Right atrium auricular region (tissue), 2 donors: ENCODE results near the gene CDKN2A. TPM values are rescaled to one million over a fixed set of nuclear protein-coding genes. Genes with fewer than 3 reads are reported as not detected.

ENCODE experiments used
- DNase-seq: peaks from one replicate; pipeline ENCODE4 v3.0.0-alpha.2; 2019; ENCODE audit warnings: low spot score
- H3K27ac ChIP-seq, 2 donors: fragments of 200-600 bp; sonication (generic); 1 replicate in 1 of 2; 2 replicates in 1 of 2; pipeline ENCODE4 v1.5.1; 2016 to 2019
- H3K27me3 ChIP-seq, 2 donors: fragments of 200-600 bp; sonication (generic); one replicate each; pipeline versions ENCODE4 v1.5.1 to v1.6.0; 2017 to 2019
- H3K36me3 ChIP-seq: fragments of 200-600 bp; sonication (generic); one replicate; pipeline ENCODE4 v1.5.1; 2016
- H3K4me1 ChIP-seq, 2 donors: fragments of 200-600 bp; sonication (generic); one replicate each; pipeline versions ENCODE4 v1.5.1 to v1.6.0; 2017 to 2019
- H3K4me3 ChIP-seq, 2 donors: fragments of 200-600 bp; sonication (generic); 1 replicate in 1 of 2; 2 replicates in 1 of 2; pipeline ENCODE4 v1.5.1; 2017 to 2019; ENCODE audit warnings: mild to moderate bottlenecking in 1 of 2, moderate library complexity in 1 of 2
- H3K9me3 ChIP-seq, 2 donors: fragments of 200-600 bp; sonication (generic); one replicate each; pipeline ENCODE4 v1.5.1; 2019
- total RNA-seq, 2 donors: library from RNA; depleted of rRNA; stranded (reverse); fragments of >200 nt; gene quantifications; one replicate each; pipeline ENCODE4 v1.1.0, GENCODE V29; 2016
- TF ChIP-seq, protein P1 (sequence below), 2 donors: fragments of 200-600 bp; sonication (generic); IDR thresholded peaks; one replicate each; pipeline ENCODE4 v1.5.1; 2019; ENCODE audit warnings: antibody characterized with exemption in 2 of 2

Gene CDKN2A
- total RNA-seq, 2 donors from 2014 or later, result 1.3 TPM; not detected in 1

DNA sequence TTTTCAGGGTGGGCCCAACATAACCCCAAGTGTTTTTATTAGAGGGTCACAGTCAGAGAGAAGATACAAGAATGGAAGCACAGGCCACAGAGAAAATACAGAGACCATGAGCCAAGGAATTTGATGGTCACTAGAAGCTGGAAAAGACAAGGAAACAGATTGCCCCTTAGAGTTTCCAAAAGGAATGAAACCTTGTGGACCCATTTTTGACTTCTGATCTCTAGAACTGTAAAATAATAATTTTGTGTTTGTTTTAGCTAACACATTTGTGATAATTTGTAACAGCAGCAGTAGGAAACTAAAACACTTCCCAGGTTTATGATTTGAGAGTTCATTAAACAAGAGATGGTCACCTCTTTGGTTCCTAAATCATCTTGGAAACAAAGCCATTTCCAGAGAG, 21.8 kb downstream of the CDKN2A start:
- peaks cover 74 to 79% of the 10 kb centered on the region in 2 donors for H3K27me3 ChIP-seq
- H3K9me3 ChIP-seq, result no peaks in the 10 kb centered on the region
- no peak overlapping the region for H3K4me3 ChIP-seq
- no peak for DNase-seq
- TF ChIP-seq, protein P1, sequence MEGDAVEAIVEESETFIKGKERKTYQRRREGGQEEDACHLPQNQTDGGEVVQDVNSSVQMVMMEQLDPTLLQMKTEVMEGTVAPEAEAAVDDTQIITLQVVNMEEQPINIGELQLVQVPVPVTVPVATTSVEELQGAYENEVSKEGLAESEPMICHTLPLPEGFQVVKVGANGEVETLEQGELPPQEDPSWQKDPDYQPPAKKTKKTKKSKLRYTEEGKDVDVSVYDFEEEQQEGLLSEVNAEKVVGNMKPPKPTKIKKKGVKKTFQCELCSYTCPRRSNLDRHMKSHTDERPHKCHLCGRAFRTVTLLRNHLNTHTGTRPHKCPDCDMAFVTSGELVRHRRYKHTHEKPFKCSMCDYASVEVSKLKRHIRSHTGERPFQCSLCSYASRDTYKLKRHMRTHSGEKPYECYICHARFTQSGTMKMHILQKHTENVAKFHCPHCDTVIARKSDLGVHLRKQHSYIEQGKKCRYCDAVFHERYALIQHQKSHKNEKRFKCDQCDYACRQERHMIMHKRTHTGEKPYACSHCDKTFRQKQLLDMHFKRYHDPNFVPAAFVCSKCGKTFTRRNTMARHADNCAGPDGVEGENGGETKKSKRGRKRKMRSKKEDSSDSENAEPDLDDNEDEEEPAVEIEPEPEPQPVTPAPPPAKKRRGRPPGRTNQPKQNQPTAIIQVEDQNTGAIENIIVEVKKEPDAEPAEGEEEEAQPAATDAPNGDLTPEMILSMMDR (IDR thresholded peaks at IDR 0.05), result no peak
- no peaks in the 10 kb centered on the region for H3K36me3 ChIP-seq
- no peak overlapping the region for H3K27ac ChIP-seq
- peaks cover 0 to 31% of the 10 kb centered on the region in 2 donors for H3K4me1 ChIP-seq

DNA sequence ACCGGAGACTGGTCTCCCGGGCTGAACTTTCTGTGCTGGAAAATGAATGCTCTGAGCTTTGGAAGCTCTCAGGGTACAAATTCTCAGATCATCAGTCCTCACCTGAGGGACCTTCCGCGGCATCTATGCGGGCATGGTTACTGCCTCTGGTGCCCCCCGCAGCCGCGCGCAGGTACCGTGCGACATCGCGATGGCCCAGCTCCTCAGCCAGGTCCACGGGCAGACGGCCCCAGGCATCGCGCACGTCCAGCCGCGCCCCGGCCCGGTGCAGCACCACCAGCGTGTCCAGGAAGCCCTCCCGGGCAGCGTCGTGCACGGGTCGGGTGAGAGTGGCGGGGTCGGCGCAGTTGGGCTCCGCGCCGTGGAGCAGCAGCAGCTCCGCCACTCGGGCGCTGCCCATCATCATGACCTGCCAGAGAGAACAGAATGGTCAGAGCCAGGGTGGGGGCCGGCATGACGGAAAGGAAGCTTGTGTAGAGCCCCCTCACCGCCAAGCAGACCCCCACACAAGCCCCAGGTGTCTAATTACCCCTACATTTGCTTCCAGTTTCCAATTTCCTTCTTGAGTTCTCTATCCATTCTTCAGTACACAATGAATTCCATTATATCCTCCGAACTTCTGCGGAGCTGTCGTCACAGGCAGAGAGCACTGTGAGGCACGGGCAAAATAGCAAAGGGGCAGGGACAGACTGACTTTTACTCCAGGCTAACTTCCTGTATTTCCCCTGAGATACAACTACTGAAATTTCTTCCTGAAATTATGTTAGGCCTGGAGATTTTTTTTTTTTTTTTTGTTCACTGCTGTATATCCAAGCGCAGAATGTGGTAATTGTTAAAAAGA, 23.2 kb downstream of the CDKN2A start:
- no peak for DNase-seq
- no peak overlapping the region for H3K4me3 ChIP-seq
- no peaks in the 10 kb centered on the region for H3K36me3 ChIP-seq
- TF ChIP-seq, protein P1 (IDR thresholded peaks at IDR 0.05), result no peak
- no peaks in the 10 kb centered on the region for H3K9me3 ChIP-seq
- H3K4me1 ChIP-seq, result peaks cover 0 to 31% of the 10 kb centered on the region in 2 donors
- peaks cover 75 to 78% of the 10 kb centered on the region in 2 donors for H3K27me3 ChIP-seq
- no peak overlapping the region for H3K27ac ChIP-seq

DNA sequence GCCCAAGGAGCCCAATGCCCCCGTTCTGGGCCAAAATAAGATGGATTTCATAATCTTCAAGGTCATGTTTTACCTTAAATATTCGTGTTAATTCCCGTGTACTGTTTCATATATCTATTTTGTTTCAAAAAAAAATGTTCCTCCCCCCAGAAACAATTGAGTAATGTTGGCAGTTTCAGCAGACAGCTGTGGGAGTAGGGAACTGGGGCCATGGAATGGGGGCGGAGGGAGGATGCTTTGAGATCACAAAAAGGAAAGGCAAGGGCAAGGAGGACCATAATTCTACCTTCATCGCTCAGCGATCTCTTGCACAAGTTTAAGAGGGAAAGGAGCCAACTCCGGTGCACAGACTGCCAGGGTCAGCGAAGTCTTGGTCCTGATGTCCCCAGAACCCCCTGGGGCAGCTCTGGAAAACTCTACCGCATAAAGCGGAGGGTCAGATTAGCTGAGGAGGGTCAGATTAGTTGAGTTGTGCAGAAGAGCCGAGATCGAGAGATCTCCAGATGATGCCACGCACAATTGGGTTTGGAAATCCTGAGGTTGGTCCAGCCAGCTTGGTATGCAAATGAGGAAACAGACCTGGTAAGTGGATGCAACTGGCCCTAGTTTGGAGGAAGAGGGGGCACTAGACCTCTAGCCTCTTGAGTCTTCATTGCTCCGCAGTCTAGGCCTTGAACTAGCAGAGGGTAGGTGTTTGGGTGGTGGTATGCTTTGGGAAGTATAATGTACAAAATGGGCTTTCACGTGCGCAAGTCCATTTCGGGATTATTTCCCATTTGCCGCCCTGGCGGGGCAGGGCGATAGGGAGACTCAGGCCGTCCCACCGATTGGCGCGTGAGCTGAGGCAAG, 24.0 kb downstream of the CDKN2A start:
- H3K4me1 ChIP-seq, result peaks cover 0 to 33% of the 10 kb centered on the region in 2 donors
- no peak overlapping the region for H3K27ac ChIP-seq
- TF ChIP-seq, protein P1 (IDR thresholded peaks at IDR 0.05), result no peak
- DNase-seq, result no peak
- no peaks in the 10 kb centered on the region for H3K36me3 ChIP-seq
- H3K27me3 ChIP-seq, result peaks cover 74 to 75% of the 10 kb centered on the region in 2 donors
- H3K4me3 ChIP-seq, result no peak overlapping the region
- no peaks in the 10 kb centered on the region for H3K9me3 ChIP-seq

DNA sequence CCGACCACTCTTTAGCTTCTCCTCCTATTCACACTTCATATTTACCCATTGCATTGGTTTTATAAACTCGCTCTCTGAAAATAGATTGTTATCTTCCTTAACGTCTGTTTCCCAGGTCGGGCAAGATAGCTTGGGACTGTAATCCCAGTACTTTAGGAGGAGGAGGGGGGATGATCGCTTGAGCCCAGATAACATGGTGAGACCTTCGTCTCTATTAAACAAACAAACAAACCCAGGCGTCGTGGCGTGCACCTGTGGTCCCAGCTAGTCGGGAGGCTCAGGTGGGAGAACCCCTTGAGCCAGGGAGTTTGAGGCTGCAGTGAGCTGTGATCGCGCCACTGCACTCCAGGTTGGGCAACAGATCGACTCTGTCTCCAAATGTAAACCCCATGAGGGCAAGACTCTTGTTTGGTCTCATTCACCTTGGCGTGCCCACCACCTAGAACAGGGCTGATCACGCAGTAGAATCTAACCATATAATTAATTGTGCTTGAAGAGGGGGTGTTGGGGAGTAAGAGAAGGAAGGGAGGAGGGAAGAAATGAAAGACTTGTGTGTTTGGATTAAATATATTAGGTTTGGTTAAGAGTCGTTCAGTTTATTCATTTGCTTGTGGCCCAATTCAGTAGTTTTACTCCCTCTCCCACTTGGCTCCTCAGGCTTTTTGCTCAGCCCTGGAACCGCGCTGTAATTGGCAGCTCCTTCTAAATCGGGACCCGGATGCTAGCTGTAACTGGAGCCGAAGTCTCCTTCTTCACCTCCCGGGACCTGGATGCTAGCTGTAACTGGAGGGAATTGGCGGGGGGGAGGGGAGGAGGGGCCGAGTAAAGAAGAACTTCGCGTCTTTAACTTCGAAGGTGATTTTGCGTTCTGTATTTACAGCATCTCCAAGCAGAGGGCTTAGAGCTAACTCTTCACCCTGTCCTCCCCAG, 24.9 kb downstream of the CDKN2A start:
- no peak overlapping the region for H3K4me3 ChIP-seq
- peaks cover 0 to 29% of the 10 kb centered on the region in 2 donors for H3K4me1 ChIP-seq
- no peak for DNase-seq
- H3K9me3 ChIP-seq, result peaks cover 0 to 7% of the 10 kb centered on the region in 2 donors
- H3K27me3 ChIP-seq, result peaks cover 67 to 71% of the 10 kb centered on the region in 2 donors
- no peaks in the 10 kb centered on the region for H3K36me3 ChIP-seq
- TF ChIP-seq, protein P1 (IDR thresholded peaks at IDR 0.05), result no peak
- H3K27ac ChIP-seq, result no peak overlapping the region

DNA sequence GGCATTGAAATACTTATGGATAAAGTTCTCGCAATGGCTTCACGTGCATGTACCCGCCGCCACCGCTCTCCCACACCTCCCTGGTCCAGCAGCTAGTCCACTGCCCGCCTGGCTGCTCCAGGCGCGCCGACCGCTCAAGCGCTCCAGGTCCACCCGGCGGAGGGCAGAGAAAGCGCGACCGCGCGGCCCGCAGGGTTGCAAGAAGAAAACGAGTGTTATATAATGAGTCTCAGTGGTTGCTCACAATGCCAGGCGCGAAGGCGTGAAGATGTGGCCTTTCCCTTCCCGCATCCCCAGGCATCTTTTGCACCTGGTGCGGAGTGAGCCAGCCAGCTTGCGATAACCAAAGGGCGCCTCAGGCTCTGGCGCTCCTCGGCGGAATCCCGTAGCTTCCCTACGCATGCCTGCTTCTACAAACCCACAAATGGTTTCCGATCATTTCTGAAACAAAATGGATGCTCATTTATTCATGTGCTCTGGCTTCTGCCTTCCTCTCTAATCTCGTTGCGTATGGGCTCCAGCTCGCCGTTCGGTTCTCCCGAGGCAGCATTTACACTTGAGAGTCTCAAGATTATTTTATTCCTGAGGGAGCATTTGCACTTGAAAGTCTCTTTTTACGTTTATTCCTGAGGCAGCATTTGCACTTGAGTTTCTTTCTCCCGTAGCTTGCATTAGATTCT, 25.7 kb downstream of the CDKN2A start:
- DNase-seq, result no peak
- H3K4me1 ChIP-seq, result peaks cover 0 to 26% of the 10 kb centered on the region in 2 donors
- no peak overlapping the region for H3K27ac ChIP-seq
- peaks cover 61 to 63% of the 10 kb centered on the region in 2 donors for H3K27me3 ChIP-seq
- no peaks in the 10 kb centered on the region for H3K36me3 ChIP-seq
- TF ChIP-seq, protein P1 (IDR thresholded peaks at IDR 0.05), result no peak
- no peak overlapping the region for H3K4me3 ChIP-seq
- peaks cover 0 to 12% of the 10 kb centered on the region in 2 donors for H3K9me3 ChIP-seq
